Common myeloid progenitor, CD34-positive (primary cell): ENCODE results near the gene RNF166.
A peak's percentile ranks its signal among the peaks of the same experiment; 100 is the strongest.

Experiments
- CTCF ChIA-PET: fragments of 350-600 bp; sonication (Branson Sonifier 250); formaldehyde crosslinking; loops from one replicate; lab custom pipeline; 2021; ENCODE audit warnings: antibody characterized with exemption; lab: Charles Lee
- POLR2A ChIA-PET: fragments of 350-600 bp; sonication (Branson Sonifier 250); formaldehyde crosslinking; loops from one replicate; lab custom pipeline; 2021; ENCODE audit warnings: antibody characterized with exemption; lab: Charles Lee
- DNase-seq, 3 donors: peaks; one replicate each; pipeline versions ENCODE4 v3.0.0 to v3.0.0-alpha.2; 2013
- H3K27ac ChIP-seq, 2 experiments: 1 replicate in 1 of 2; 2 replicates in 1 of 2; pipeline ENCODE4 v1.7.0; 2013; ENCODE audit warnings: inconsistent platforms in 2 of 2, low read length in 2 of 2, mild to moderate bottlenecking in 2 of 2, low read depth in 1 of 2, moderate library complexity in 1 of 2; ENCODE audit not compliant: severe bottlenecking in 2 of 2, insufficient read depth in 1 of 2, poor library complexity in 1 of 2
- H3K27me3 ChIP-seq, 5 experiments: replicated peaks in 2 of 5; 1 replicate in 3 of 5; 2 replicates in 2 of 5; pipeline versions ENCODE4 v1.6.1 to v1.7.0; 2013; ENCODE audit warnings: low read length in 4 of 5, mild to moderate bottlenecking in 2 of 5, moderate library complexity in 2 of 5, inconsistent platforms in 1 of 5; ENCODE audit not compliant: insufficient read depth in 5 of 5, control insufficient read depth in 4 of 5
- H3K36me3 ChIP-seq, 4 experiments: 1 replicate in 2 of 4; 2 replicates in 2 of 4; pipeline versions ENCODE4 v1.6.1 to v1.7.0; 2013; ENCODE audit warnings: low read length in 3 of 4, control low read depth in 1 of 4, mild to moderate bottlenecking in 1 of 4; ENCODE audit not compliant: control insufficient read depth in 4 of 4, insufficient read depth in 4 of 4
- H3K4me1 ChIP-seq, 4 experiments: 1 replicate in 3 of 4; 2 replicates in 1 of 4; pipeline versions ENCODE4 v1.6.1 to v1.7.1; 2013; ENCODE audit warnings: low read length in 3 of 4, mild to moderate bottlenecking in 3 of 4, control low read depth in 1 of 4, inconsistent platforms in 1 of 4, moderate library complexity in 1 of 4; ENCODE audit not compliant: control insufficient read depth in 4 of 4, insufficient read depth in 4 of 4; ENCODE audit errors: control extremely low read depth in 1 of 4
- H3K4me3 ChIP-seq, 7 experiments: 1 replicate in 4 of 7; 2 replicates in 3 of 7; pipeline versions ENCODE4 v1.5.1 to v1.7.0; 2013; ENCODE audit warnings: mild to moderate bottlenecking in 7 of 7, low read length in 6 of 7, moderate library complexity in 6 of 7, inconsistent platforms in 2 of 7, low read depth in 2 of 7, control low read depth in 1 of 7; ENCODE audit not compliant: insufficient read depth in 4 of 7, control insufficient read depth in 1 of 7; ENCODE audit errors: extremely low read depth in 1 of 7
- H3K9me3 ChIP-seq, 5 experiments: 1 replicate in 4 of 5; 2 replicates in 1 of 5; pipeline versions ENCODE4 v1.6.1 to v1.7.1; 2013; ENCODE audit warnings: low read length in 4 of 5, mild to moderate bottlenecking in 2 of 5, inconsistent platforms in 1 of 5, low read depth in 1 of 5, moderate library complexity in 1 of 5; ENCODE audit not compliant: control insufficient read depth in 4 of 5, insufficient read depth in 2 of 5; ENCODE audit errors: control extremely low read depth in 1 of 5
- WGBS: methylation state at CpG from one replicate; pipeline ENCODE4 v1.1.5; 2013; ENCODE audit not compliant: insufficient coverage; 5-methylcytosine and 5-hydroxymethylcytosine counted together

RNF166 gene

GRCh38 chr16:88714420-88715302 is 8.5 kb upstream of the RNF166 start:
- H3K36me3 ChIP-seq = peaks cover 17 to 82% (median 58%) of the 10 kb centered on the region in 4 experiments
- peaks cover 0 to 3% (median 0%) of the 10 kb centered on the region in 4 experiments for H3K4me1 ChIP-seq
- 95% methylated on average over 36 of the region's 42 CpGs for WGBS
- no peak for DNase-seq
- no peak overlapping the region for H3K27ac ChIP-seq
- H3K4me3 ChIP-seq = no peak overlapping the region
- ChIA-PET POLR2A (no interaction called here), CTCF (interaction anchor here (0.8 to 1.1 kb wide), 3 partner anchors 10 to 32 kb away, joined by 3 read pairs; no protein-coding TSS in a partner anchor)
- no peaks in the 10 kb centered on the region for H3K27me3 ChIP-seq
- H3K9me3 ChIP-seq = no peaks in the 10 kb centered on the region

GRCh38 chr16:88713568-88714419 is 7.6 kb upstream of the RNF166 start:
- CTCF ChIA-PET = interaction anchor here (1.0 kb wide), 1 partner anchor 9 kb away, joined by 3 read pairs; no protein-coding TSS in a partner anchor
- H3K27ac ChIP-seq = no peak overlapping the region
- no peaks in the 10 kb centered on the region for H3K9me3 ChIP-seq
- 93% methylated on average over 25 of the region's 30 CpGs for WGBS
- no peaks in the 10 kb centered on the region for H3K27me3 ChIP-seq
- peaks cover 17 to 78% (median 50%) of the 10 kb centered on the region in 4 experiments for H3K36me3 ChIP-seq
- peaks cover 0 to 3% (median 0%) of the 10 kb centered on the region in 4 experiments for H3K4me1 ChIP-seq
- H3K4me3 ChIP-seq = no peak overlapping the region
- DNase-seq = no peak
- POLR2A ChIA-PET = no interaction called here

GRCh38 chr16:88713054-88713453 is 6.8 kb upstream of the RNF166 start:
- POLR2A ChIA-PET = no interaction called here

GRCh38 chr16:88712362-88712979 is 6.3 kb upstream of the RNF166 start:
- no peak overlapping the region for H3K4me3 ChIP-seq
- peaks cover 0 to 5% (median 2%) of the 10 kb centered on the region in 4 experiments for H3K4me1 ChIP-seq
- no peaks in the 10 kb centered on the region for H3K9me3 ChIP-seq
- POLR2A ChIA-PET = no interaction called here
- no peak for DNase-seq
- peaks cover 9 to 72% (median 40%) of the 10 kb centered on the region in 4 experiments for H3K36me3 ChIP-seq
- no peaks in the 10 kb centered on the region for H3K27me3 ChIP-seq
- H3K27ac ChIP-seq = no peak overlapping the region
- CTCF ChIA-PET = no interaction called here
- 93% methylated on average over 22 of the region's 25 CpGs for WGBS

More at GRCh38 chr16:88713054-88713453, 6.8 kb upstream of the RNF166 start:
- WGBS = 97% methylated on average over 8 of the region's 15 CpGs
- H3K4me1 ChIP-seq = peaks cover 0 to 3% (median 0%) of the 10 kb centered on the region in 4 experiments
- H3K36me3 ChIP-seq = peaks cover 11 to 77% (median 45%) of the 10 kb centered on the region in 4 experiments
- no peak overlapping the region for H3K4me3 ChIP-seq
- DNase-seq = no peak
- H3K27ac ChIP-seq = no peak overlapping the region
- H3K9me3 ChIP-seq = no peaks in the 10 kb centered on the region
- no peaks in the 10 kb centered on the region for H3K27me3 ChIP-seq
- CTCF ChIA-PET = no interaction called here

- no peaks in the 10 kb centered on the region for H3K27me3 ChIP-seq
- H3K36me3 ChIP-seq = peaks cover 9 to 65% (median 34%) of the 10 kb centered on the region in 4 experiments
- no peak for DNase-seq
- no peak overlapping the region for H3K27ac ChIP-seq
- no peaks in the 10 kb centered on the region for H3K9me3 ChIP-seq
- CTCF ChIA-PET = interaction anchor here (1.2 kb wide), 1 partner anchor 9 kb away, joined by 3 read pairs; no protein-coding TSS in a partner anchor
- WGBS = 85% methylated on average over 17 of the region's 18 CpGs
- POLR2A ChIA-PET = no interaction called here
- H3K4me3 ChIP-seq = no peak overlapping the region
- peaks cover 2 to 11% (median 9%) of the 10 kb centered on the region in 4 experiments for H3K4me1 ChIP-seq
These were observed 5.6 kb upstream of the RNF166 start for GRCh38 chr16:88711750-88712340.

GRCh38 chr16:88710556-88710955 is 4.3 kb upstream of the RNF166 start:
- POLR2A ChIA-PET = no interaction called here
- WGBS = 93% methylated on average over 9 of the region's 16 CpGs
- H3K36me3 ChIP-seq = peaks cover 5 to 52% (median 22%) of the 10 kb centered on the region in 4 experiments

More at GRCh38 chr16:88710556-88710955, 4.3 kb upstream of the RNF166 start:
- DNase-seq = no peak
- Histone ChIP-seq H3K4me3 (no peak overlapping the region), H3K9me3 (no peaks in the 10 kb centered on the region), H3K4me1 (peaks cover 4 to 18% (median 14%) of the 10 kb centered on the region in 4 experiments), H3K27ac (peak overlapping the region in 1 of 2 experiments; percentile 11), H3K27me3 (no peaks in the 10 kb centered on the region)
- CTCF ChIA-PET = no interaction called here
